PC-3 (cell line): Measurements from ENCODE around the gene GPR108. TPM values are rescaled to one million over a fixed set of nuclear protein-coding genes. Genes with fewer than 3 reads are reported as not detected.

ENCODE experiments used
- ATAC-seq: fragments of 200-7000 bp; cut with Tn5 transposase; 2 replicates; pipeline ENCODE4 v1.9.1; 2020; ENCODE audit warnings: mild to moderate bottlenecking, moderate library complexity
- BruUV-seq: library from RNA; stranded (reverse); fragments of 400-500 nt; replicated peaks from 2 replicates; lab custom pipeline; 2021; lab: Mats Ljungman, UMichigan
- CTCF ChIA-PET: fragments of 300-600 bp; sonication (Branson Sonifier 250); formaldehyde crosslinking; loops from one replicate; lab custom pipeline; 2022; ENCODE audit warnings: antibody characterized with exemption; lab: Charles Lee
- POLR2A ChIA-PET: fragments of 300-600 bp; sonication (Branson Sonifier 250); formaldehyde crosslinking; loops from one replicate; lab custom pipeline; 2022; ENCODE audit warnings: antibody characterized with exemption; ENCODE audit not compliant: unreplicated experiment; lab: Charles Lee
- DNase-seq: peaks from one replicate; pipeline ENCODE4 v3.0.0-alpha.2; 2015
- H2AFZ ChIP-seq: fragments of 300-600 bp; sonication (generic); 2 replicates; pipeline ENCODE4 v1.6.0; 2016; ENCODE audit warnings: antibody characterized with exemption, low read length
- H3F3A ChIP-seq: fragments of 300-600 bp; sonication (generic); one replicate; pipeline ENCODE4 v1.6.0; 2017; ENCODE audit warnings: antibody characterized with exemption, low read length, control low read depth, mild to moderate bottlenecking; ENCODE audit not compliant: unreplicated experiment
- H3K27ac ChIP-seq: fragments of 300-600 bp; sonication (generic); 2 replicates; pipeline ENCODE4 v1.5.1; 2016; ENCODE audit warnings: mild to moderate bottlenecking, low read length
- H3K27me3 ChIP-seq: fragments of 300-600 bp; sonication (generic); 2 replicates; pipeline ENCODE4 v1.6.1; 2016; ENCODE audit warnings: low read length, mixed read lengths
- H3K36me3 ChIP-seq: fragments of 300-600 bp; sonication (generic); 2 replicates; pipeline ENCODE4 v1.6.1; 2016; ENCODE audit warnings: low read depth, mixed run types, low read length, mixed read lengths
- H3K4me1 ChIP-seq: fragments of 300-600 bp; sonication (generic); 2 replicates; pipeline ENCODE4 v1.5.1; 2016; ENCODE audit warnings: low read length; ENCODE audit not compliant: insufficient read depth
- H3K4me2 ChIP-seq: fragments of 300-600 bp; sonication (generic); 2 replicates; pipeline ENCODE4 v1.6.0; 2016; ENCODE audit warnings: low read length
- H3K4me3 ChIP-seq: fragments of 300-600 bp; sonication (generic); 2 replicates; pipeline ENCODE4 v1.5.1; 2016; ENCODE audit warnings: mild to moderate bottlenecking, low read length, mixed read lengths
- H3K79me2 ChIP-seq: fragments of 300-600 bp; sonication (generic); 2 replicates; pipeline ENCODE4 v1.6.1; 2017; ENCODE audit warnings: low read length, mixed read lengths
- H3K9ac ChIP-seq: fragments of 300-600 bp; sonication (generic); 2 replicates; pipeline ENCODE4 v1.6.0; 2016; ENCODE audit warnings: mild to moderate bottlenecking, low read length
- H3K9me2 ChIP-seq: fragments of 300-600 bp; sonication (generic); replicated peaks from 2 replicates; pipeline ENCODE4 v1.6.1; 2016; ENCODE audit warnings: mixed run types, low read length, mixed read lengths
- H3K9me3 ChIP-seq: fragments of 300-600 bp; sonication (generic); 2 replicates; pipeline ENCODE4 v1.6.1; 2016; ENCODE audit warnings: low read length, mixed read lengths
- H4K20me1 ChIP-seq: fragments of 300-600 bp; sonication (generic); 2 replicates; pipeline ENCODE4 v1.6.1; 2016; ENCODE audit warnings: low read length, mixed read lengths
- CTCF ChIP-seq: fragments of 300-600 bp; sonication (generic); conservative IDR thresholded peaks from 2 replicates; pipeline ENCODE4 v1.5.1; 2017; ENCODE audit warnings: antibody characterized with exemption, low read depth, mild to moderate bottlenecking, low read length
- EZH2 ChIP-seq: fragments of 300-600 bp; sonication (generic); IDR thresholded peaks from one replicate; pipeline ENCODE4 v1.6.1; 2017; ENCODE audit warnings: antibody characterized with exemption, mild to moderate bottlenecking, low read length; ENCODE audit not compliant: unreplicated experiment
- EZH2phosphoT487 ChIP-seq: fragments of 300-600 bp; sonication (generic); IDR thresholded peaks from 2 replicates; pipeline ENCODE4 v1.6.1; 2018; ENCODE audit warnings: mild to moderate bottlenecking, antibody characterized with exemption, low read length, borderline replicate concordance
- intact Hi-C: fragments of 100-400 bp; cut with micrococcal nuclease; formaldehyde crosslinking; loops from 2 replicates; pipeline ENCODE4 v1.9.0; 2023
- total RNA-seq: library from RNA; depleted of rRNA; stranded (reverse); fragments of >200 nt; gene quantifications from 2 replicates; pipeline ENCODE4 v1.2.3, GENCODE V29; 2014

GPR108 gene
- total RNA-seq, 1 experiment from 2014 or later: 78.7 TPM

- CTCF ChIA-PET: no interaction called here
- Histone ChIP-seq H3K9me2 (no peaks in the 10 kb centered on the region), H3K27me3 (no peaks in the 10 kb centered on the region), H3K79me2 (no peaks in the 10 kb centered on the region), H3K9me3 (no peaks in the 10 kb centered on the region), H3K4me2 (no peak overlapping the region), H3K4me1 (no peaks in the 10 kb centered on the region), H3F3A (no peaks in the 10 kb centered on the region), H3K4me3 (no peak overlapping the region), H3K27ac (no peak overlapping the region), H4K20me1 (no peaks in the 10 kb centered on the region), H3K9ac (no peak overlapping the region), H2AFZ (no peak overlapping the region), H3K36me3 (no peaks in the 10 kb centered on the region)
- no TSS peak for BruUV-seq
- POLR2A ChIA-PET: no interaction called here
- intact Hi-C loops: no loop called here
- DNase-seq (no peak), ATAC-seq (no peak)
- TF ChIP-seq EZH2phosphoT487: no peak
These were observed 7.7 kb downstream of the GPR108 start for GRCh38 chr19:6729573-6730152.

GRCh38 chr19:6728346-6728745 lies 9.0 kb downstream of the GPR108 start:
- Histone ChIP-seq H2AFZ (no peak overlapping the region), H3F3A (no peaks in the 10 kb centered on the region), H3K27me3 (no peaks in the 10 kb centered on the region), H3K4me3 (no peak overlapping the region), H3K27ac (no peak overlapping the region), H3K4me1 (no peaks in the 10 kb centered on the region), H3K9me2 (no peaks in the 10 kb centered on the region), H4K20me1 (no peaks in the 10 kb centered on the region), H3K4me2 (no peak overlapping the region), H3K79me2 (no peaks in the 10 kb centered on the region), H3K36me3 (no peaks in the 10 kb centered on the region), H3K9me3 (no peaks in the 10 kb centered on the region), H3K9ac (no peak overlapping the region)
- no peak for TF ChIP-seq EZH2
- no peak for TF ChIP-seq EZH2phosphoT487
- TF ChIP-seq CTCF: no peak
- no peak for ATAC-seq
- intact Hi-C loops: no loop called here
- DNase-seq: no peak
- no TSS peak for BruUV-seq
- CTCF ChIA-PET: no interaction called here
- POLR2A ChIA-PET: no interaction called here

GRCh38 chr19:6725513-6726231 lies 11.7 kb downstream of the GPR108 start:
- Histone ChIP-seq H3K9me2 (no peaks in the 10 kb centered on the region), H3K27me3 (no peaks in the 10 kb centered on the region), H3K4me3 (no peak overlapping the region), H3F3A (no peaks in the 10 kb centered on the region), H3K4me1 (no peaks in the 10 kb centered on the region; the same call in 1 of the 2 replicates), H3K36me3 (no peaks in the 10 kb centered on the region), H3K4me2 (no peak overlapping the region), H3K79me2 (no peaks in the 10 kb centered on the region), H2AFZ (no peak overlapping the region), H4K20me1 (no peaks in the 10 kb centered on the region), H3K9me3 (no peaks in the 10 kb centered on the region), H3K27ac (no peak overlapping the region), H3K9ac (no peak overlapping the region)
- ATAC-seq (no peak), DNase-seq (no peak)
- BruUV-seq: no TSS peak
- intact Hi-C loops: no loop called here
- no peak for TF ChIP-seq EZH2
- TF ChIP-seq CTCF: no peak
- no peak for TF ChIP-seq EZH2phosphoT487
- CTCF ChIA-PET: no interaction called here
- POLR2A ChIA-PET: no interaction called here
